OCI-M2 (cell line): Measurements from ENCODE around the gene C2CD4B.

Experiments
- DNase-seq: peaks from one replicate; lab custom pipeline; 2025; ENCODE audit not compliant: unreplicated experiment; lab: John Stamatoyannopoulos, UW

Gene C2CD4B

GRCh38 chr15:62119874-62120273 lies 45.2 kb downstream of the C2CD4B start:
- no peak for DNase-seq

DNA sequence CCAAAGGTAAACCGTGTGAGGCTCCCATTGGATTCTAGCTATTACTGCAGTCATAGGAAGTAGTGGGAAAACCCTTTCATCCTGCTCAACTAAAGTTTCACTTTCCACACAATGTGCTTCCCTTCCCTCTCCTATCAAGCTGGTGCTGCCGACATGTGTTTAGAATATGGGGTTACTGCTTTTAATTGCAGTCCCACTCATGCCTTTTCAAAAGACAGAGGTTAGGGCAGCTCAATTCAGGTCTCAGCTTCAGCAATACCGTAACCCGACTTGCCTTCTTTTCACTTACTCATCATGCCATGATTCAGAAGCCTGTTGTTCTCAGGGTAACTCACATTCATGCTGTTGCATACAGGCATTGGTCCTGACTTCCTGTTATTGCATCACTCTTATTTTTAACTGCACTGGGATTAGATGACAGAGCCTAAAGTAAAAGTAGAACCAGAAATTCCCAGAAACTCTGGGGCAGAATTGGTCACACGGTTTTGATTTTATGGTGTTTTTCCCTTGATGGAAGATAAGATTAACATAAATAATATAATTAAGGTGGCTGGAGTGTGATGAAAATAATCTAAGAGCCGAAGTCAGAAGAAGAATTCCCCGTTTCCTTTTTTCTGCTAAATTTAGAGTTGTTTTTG lies 45.7 kb downstream of the C2CD4B start:
- no peak for DNase-seq

DNA sequence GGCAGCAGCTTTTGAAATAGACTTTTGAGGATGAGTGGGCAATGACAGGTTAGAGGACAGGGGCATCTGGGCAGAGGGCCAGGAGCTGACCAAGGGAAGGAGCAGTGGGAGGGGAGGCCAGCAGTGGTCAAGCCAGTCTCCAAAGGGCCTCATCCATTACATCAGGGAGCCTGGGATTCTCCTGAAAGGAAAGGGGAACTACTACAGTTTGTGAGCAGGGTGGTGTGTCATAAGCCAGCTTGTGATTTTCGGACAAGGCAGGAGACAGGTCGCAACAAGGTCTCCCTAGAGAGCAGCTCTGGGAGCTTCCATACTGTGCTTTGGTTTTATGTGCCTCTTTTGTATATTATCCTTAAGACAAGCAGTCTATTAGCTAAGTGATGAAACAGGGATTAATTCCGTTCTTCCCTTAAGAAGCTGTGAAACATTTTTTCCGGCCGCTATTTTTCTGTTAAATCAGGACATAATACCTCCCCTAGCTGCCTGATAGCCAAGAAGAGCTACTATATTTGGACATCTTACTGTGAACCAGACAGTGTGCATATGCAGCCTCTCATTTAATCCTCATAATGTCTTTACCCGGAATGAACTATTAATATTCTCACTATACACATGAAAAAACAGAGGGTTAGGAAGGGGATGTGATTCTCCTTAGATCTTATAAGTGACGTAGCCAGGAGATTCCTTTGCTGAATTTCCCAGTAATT lies 46.4 kb downstream of the C2CD4B start:
- DNase-seq = no peak

DNA sequence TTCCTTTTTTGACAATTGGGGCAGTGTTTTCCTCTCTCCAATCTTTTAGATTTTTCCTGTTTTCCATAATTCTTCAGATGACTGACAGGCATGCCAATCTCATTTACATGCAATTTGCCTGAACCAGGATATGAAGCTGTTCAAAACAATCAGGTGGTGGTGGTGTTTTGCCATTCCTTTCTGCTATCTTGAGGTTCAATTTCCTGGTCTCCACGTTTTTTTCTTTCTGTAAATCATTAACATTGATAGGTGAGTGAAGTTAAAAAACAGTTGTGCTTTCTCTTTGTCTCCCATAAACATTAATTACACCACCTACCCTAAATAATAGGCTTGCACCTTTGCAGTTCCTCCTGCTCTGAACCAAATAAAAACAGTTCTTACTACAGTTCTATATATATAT lies 49.2 kb downstream of the C2CD4B start:
- DNase-seq = no peak
